ENCODE results near the gene ZNF791.

Gene ZNF791

DNA sequence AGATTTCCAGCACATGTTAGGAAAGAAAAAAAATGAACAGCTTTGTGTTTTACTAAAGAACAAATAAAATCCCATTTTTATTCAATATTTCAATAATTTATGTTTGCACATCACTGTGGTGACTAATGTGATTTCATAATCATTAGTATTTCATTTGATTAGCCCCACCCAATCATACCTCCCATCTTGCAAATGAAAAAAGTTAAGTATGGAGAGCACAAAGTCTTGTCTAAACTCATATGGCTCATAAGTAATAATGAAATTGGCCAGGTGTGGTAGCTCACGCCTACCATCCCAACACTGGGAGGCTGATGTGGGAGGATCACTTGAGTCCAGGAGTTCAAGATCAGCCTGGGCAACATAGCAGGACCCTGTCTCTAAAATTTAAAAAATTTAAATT, 3.9 kb upstream of the ZNF791 start:
- Histone ChIP-seq H3K27me3 (ENCODE audit: insufficient read depth, poor library complexity, severe bottlenecking) (no peaks in the 10 kb centered on the region), H3K27ac (replicated peaks) (no peak overlapping the region), H3K4me3 (replicated peaks; ENCODE audit: insufficient read depth, low read length) (no peak overlapping the region)
- TF ChIP-seq SPI1 (IDR thresholded peaks at IDR 0.05; ENCODE audit: borderline replicate concordance, low read depth) (no peak), GABPA (IDR thresholded peaks at IDR 0.05; ENCODE audit: low read depth) (no peak), REST (IDR thresholded peaks at IDR 0.05; ENCODE audit: insufficient replicate concordance, low read depth) (no peak), POLR2AphosphoS5 (IDR thresholded peaks at IDR 0.05; ENCODE audit: low read depth) (no peak), CTCF (IDR thresholded peaks at IDR 0.05; ENCODE audit: insufficient read depth, low read length) (no peak)
- DNase-seq (ENCODE audit: low read depth in 1 of 2, low spot score in 1 of 2): no peak

DNA sequence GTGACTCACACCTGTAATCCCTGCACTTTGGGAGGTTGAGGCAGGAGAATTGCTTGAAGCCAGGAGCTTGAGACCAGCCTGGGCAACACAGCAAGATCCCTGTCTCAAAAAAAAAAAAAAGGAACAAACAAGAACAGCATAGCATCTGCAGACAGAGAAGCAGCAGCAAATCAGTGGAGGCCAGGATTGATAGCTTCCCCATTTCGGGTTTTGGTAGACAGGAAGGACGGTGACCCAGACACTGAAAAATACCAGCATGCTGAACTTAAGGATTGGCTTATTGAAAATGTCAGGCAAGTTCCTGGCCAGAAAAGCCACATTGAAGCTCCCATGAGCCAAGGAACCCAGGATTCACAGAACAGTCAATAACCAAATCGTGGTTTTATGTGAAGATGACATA, 3.1 kb upstream of the ZNF791 start:
- Histone ChIP-seq H3K27me3 (ENCODE audit: insufficient read depth, poor library complexity, severe bottlenecking) (no peaks in the 10 kb centered on the region), H3K27ac (replicated peaks) (no peak overlapping the region), H3K4me3 (replicated peaks; ENCODE audit: insufficient read depth, low read length) (no peak overlapping the region)
- peak in 1 of 2 experiments; percentile 7 for DNase-seq (ENCODE audit: low read depth in 1 of 2, low spot score in 1 of 2)
- no peak for TF ChIP-seq REST (IDR thresholded peaks at IDR 0.05; ENCODE audit: insufficient replicate concordance, low read depth)
- no peak for TF ChIP-seq CTCF (IDR thresholded peaks at IDR 0.05; ENCODE audit: insufficient read depth, low read length)
- TF ChIP-seq GABPA (IDR thresholded peaks at IDR 0.05; ENCODE audit: low read depth): no peak
- no peak for TF ChIP-seq POLR2AphosphoS5 (IDR thresholded peaks at IDR 0.05; ENCODE audit: low read depth)
- no peak for TF ChIP-seq SPI1 (IDR thresholded peaks at IDR 0.05; ENCODE audit: borderline replicate concordance, low read depth)

DNA sequence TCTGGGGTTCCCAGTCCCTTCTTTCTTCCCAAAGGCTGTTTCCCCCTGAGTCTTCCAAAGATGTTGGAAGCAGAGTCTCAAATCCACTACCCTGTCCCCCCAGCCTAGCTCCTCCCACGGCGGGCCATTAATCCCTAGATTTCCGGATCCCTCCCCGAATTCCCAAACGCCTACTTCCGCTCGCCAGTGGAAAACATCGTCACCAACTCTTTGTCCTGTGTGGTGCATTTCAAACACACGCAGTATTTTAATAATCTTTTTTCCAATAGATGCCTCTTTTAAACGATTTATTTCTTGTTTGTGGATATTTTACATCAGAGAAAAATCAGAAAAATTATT, 610 bp downstream of the ZNF791 start:
- H3K27ac ChIP-seq (replicated peaks): peak overlapping the region; percentile 70
- peak overlapping the region; percentile 98 for H3K4me3 ChIP-seq (replicated peaks; ENCODE audit: insufficient read depth, low read length)

More for the DNA sequence above, 610 bp downstream of the ZNF791 start:
- no peak for DNase-seq (ENCODE audit: low read depth in 1 of 2, low spot score in 1 of 2)
- TF ChIP-seq REST (IDR thresholded peaks at IDR 0.05; ENCODE audit: insufficient replicate concordance, low read depth) (no peak), SPI1 (IDR thresholded peaks at IDR 0.05; ENCODE audit: borderline replicate concordance, low read depth) (no peak), CTCF (IDR thresholded peaks at IDR 0.05; ENCODE audit: insufficient read depth, low read length) (no peak), POLR2AphosphoS5 (IDR thresholded peaks at IDR 0.05; ENCODE audit: low read depth) (no peak), GABPA (IDR thresholded peaks at IDR 0.05; ENCODE audit: low read depth) (no peak)
- no peaks in the 10 kb centered on the region for H3K27me3 ChIP-seq (ENCODE audit: insufficient read depth, poor library complexity, severe bottlenecking)

Data from HL-60 (cell line).